HepG2 (cell line): ENCODE results near the gene SIRPA. TPM values are rescaled to one million over a fixed set of nuclear protein-coding genes. Genes with fewer than 3 reads are reported as not detected.

Source experiments
- ARID5B ChIP-seq: IDR thresholded peaks from 2 replicates; pipeline ENCODE4 v1.4.0; 2020; ENCODE audit warnings: mild to moderate bottlenecking, missing genetic modification reagents
- HIC2 ChIP-seq: sonication (generic); formaldehyde crosslinking; IDR thresholded peaks from 2 replicates; pipeline ENCODE4 v1.9.0; 2022; ENCODE audit warnings: low read depth, missing genetic modification reagents
- LBX2 ChIP-seq: sonication (generic); formaldehyde crosslinking; IDR thresholded peaks from 2 replicates; pipeline ENCODE4 v1.5.0; 2020; ENCODE audit warnings: missing genetic modification reagents, mild to moderate bottlenecking, borderline replicate concordance
- POGK ChIP-seq: sonication (generic); formaldehyde crosslinking; conservative IDR thresholded peaks from 2 replicates; pipeline ENCODE4 v1.8.0; 2022; ENCODE audit warnings: mild to moderate bottlenecking, moderate library complexity, missing genetic modification reagents
- SOX6 ChIP-seq, 2 experiments: fragments of 450-650 bp in 1 of 2; sonication (generic) in 1 of 2; formaldehyde crosslinking in 1 of 2; IDR thresholded peaks; 2 replicates each; pipeline versions ENCODE4 v1.4.0 to v1.6.1; 2017 to 2020; ENCODE audit warnings: antibody characterized with exemption in 1 of 2, mild to moderate bottlenecking in 1 of 2, missing genetic modification reagents in 1 of 2
- TFDP2 ChIP-seq: sonication (generic); formaldehyde crosslinking; IDR thresholded peaks from 2 replicates; pipeline ENCODE4 v1.4.0; 2020; ENCODE audit warnings: missing genetic modification reagents
- TOPORS ChIP-seq: sonication (generic); formaldehyde crosslinking; IDR thresholded peaks from 2 replicates; pipeline ENCODE4 v1.8.0; 2023; ENCODE audit warnings: mild to moderate bottlenecking, missing genetic modification reagents
- U2AF1 ChIP-seq: fragments of 200-400 bp; formaldehyde crosslinking; optimal IDR thresholded peaks from 2 replicates; pipeline ENCODE3; 2017; ENCODE audit warnings: mild to moderate bottlenecking, low read depth, low read length
- ZBTB49 ChIP-seq: sonication (generic); formaldehyde crosslinking; IDR thresholded peaks from 2 replicates; pipeline ENCODE4 v1.4.0; 2020; ENCODE audit warnings: missing genetic modification reagents, borderline replicate concordance
- ZNF143 ChIP-seq: sonication (generic); formaldehyde crosslinking; IDR thresholded peaks from 2 replicates; pipeline ENCODE4 v1.4.0; 2020; ENCODE audit warnings: missing genetic modification reagents
- ZNF329 ChIP-seq: sonication (generic); formaldehyde crosslinking; IDR thresholded peaks from 2 replicates; pipeline ENCODE4 v1.9.0; 2021; ENCODE audit warnings: low read depth, mild to moderate bottlenecking, missing genetic modification reagents
- ZNF333 ChIP-seq: sonication (generic); formaldehyde crosslinking; IDR thresholded peaks from 2 replicates; pipeline ENCODE4 v1.4.0; 2020; ENCODE audit warnings: mild to moderate bottlenecking, missing genetic modification reagents, borderline replicate concordance
- ZNF562 ChIP-seq: sonication (generic); formaldehyde crosslinking; IDR thresholded peaks from 2 replicates; pipeline ENCODE4 v1.8.0; 2022; ENCODE audit warnings: missing genetic modification reagents, borderline replicate concordance
- ZNF576 ChIP-seq: sonication (generic); formaldehyde crosslinking; IDR thresholded peaks from 2 replicates; pipeline ENCODE4 v1.4.0; 2020; ENCODE audit warnings: mild to moderate bottlenecking, missing genetic modification reagents
- ZNF607 ChIP-seq: sonication (generic); formaldehyde crosslinking; IDR thresholded peaks from 2 replicates; pipeline ENCODE4 v1.5.1; 2020; ENCODE audit warnings: missing genetic modification reagents, mild to moderate bottlenecking, borderline replicate concordance
- ZNF616 ChIP-seq: sonication (generic); formaldehyde crosslinking; IDR thresholded peaks from 2 replicates; pipeline ENCODE4 v1.5.0; 2020; ENCODE audit warnings: low read depth, mild to moderate bottlenecking, missing genetic modification reagents
- ZNF766 ChIP-seq: sonication (generic); formaldehyde crosslinking; IDR thresholded peaks from 2 replicates; pipeline ENCODE4 v1.5.0; 2020; ENCODE audit warnings: missing genetic modification reagents, borderline replicate concordance
- polyA plus RNA-seq, 8 experiments: library from polyadenylated mRNA; depleted of rRNA in 3 of 8; stranded (reverse) in 7 of 8; unstranded in 1 of 8; fragments of >200 nt; fragmentation: Illumina TruSeq in 4 of 8; extraction: Trizol in 4 of 8; gene quantifications; 2 replicates each; pipeline versions ENCODE4 v1.2.1 to v1.2.3, GENCODE V29; 2011 to 2016; ENCODE audit warnings: low read depth in 4 of 8, missing spikeins in 1 of 8, mixed read lengths in 1 of 8; ENCODE audit not compliant: insufficient read depth in 1 of 8
- total RNA-seq, 5 experiments: library from RNA; depleted of rRNA; stranded (reverse); fragments of >200 nt; fragmentation: Illumina TruSeq; extraction: Trizol; gene quantifications; 2 replicates each; pipeline ENCODE4 v1.2.3, GENCODE V29; 2016; ENCODE audit warnings: low read depth in 1 of 5

SIRPA gene
- total and polyA plus RNA-seq, 2 of the 13 experiments (the other 11 are each of a cell fraction or from before 2014, with no cell fraction given), result 7.2 to 17.6 TPM

GRCh38 chr20:1855109-1855508, 40.1 kb upstream of the SIRPA start (continued):
- no peak for TF ChIP-seq POGK
- no peak for TF ChIP-seq ZNF329 (CRISPR knock-in tag)
- TF ChIP-seq U2AF1, result no peak
- TF ChIP-seq TFDP2 (CRISPR knock-in tag), result 0 out of 2 replicates have a peak, but pooled peaks have one; percentile 34
- no peak for TF ChIP-seq ZNF562 (CRISPR knock-in tag)
- TF ChIP-seq LBX2 (CRISPR knock-in tag), result no peak
- no peak for TF ChIP-seq ZNF616
- TF ChIP-seq ZNF576 (CRISPR knock-in tag), result no peak
- no peak for TF ChIP-seq ZBTB49 (CRISPR knock-in tag)
- no peak for TF ChIP-seq TOPORS
- TF ChIP-seq HIC2 (CRISPR knock-in tag), result no peak
- no peak for TF ChIP-seq ZNF333 (CRISPR knock-in tag)
- TF ChIP-seq ZNF766 (CRISPR knock-in tag), result no peak
- TF ChIP-seq ZNF143 (CRISPR knock-in tag), result 0 out of 2 replicates have a peak, but pooled peaks have one; percentile 43
- TF ChIP-seq ARID5B (CRISPR knock-in tag), result peak; percentile 84
- TF ChIP-seq SOX6 (IDR thresholded peaks at IDR 0.05), result no peak
- TF ChIP-seq SOX6 (CRISPR knock-in tag; IDR thresholded peaks at IDR 0.05), result no peak; the same call in none of the 2 replicates
- TF ChIP-seq ZNF607, result no peak
